Fibroblast of mammary gland (primary cell): ENCODE results near the gene INPP5J.

Experiments used
- DNase-seq: peaks from one replicate; pipeline ENCODE4 v3.0.0-alpha.2; 2010; ENCODE audit warnings: low read depth
- H3K4me3 ChIP-seq: 2 replicates; pipeline ENCODE4 v1.5.1; 2011; ENCODE audit warnings: low read depth, mild to moderate bottlenecking, low read length, moderate library complexity; ENCODE audit not compliant: control insufficient read depth
- CTCF ChIP-seq: conservative IDR thresholded peaks from 2 replicates; pipeline ENCODE4 v1.5.1; 2011; ENCODE audit warnings: low read depth, low read length, inconsistent platforms; ENCODE audit not compliant: control insufficient read depth, insufficient read depth

Gene INPP5J

GRCh38 chr22:31150615-31151014, 27.8 kb downstream of the INPP5J start:
- DNase-seq: no peak
- TF ChIP-seq CTCF: peak; percentile 35

GRCh38 chr22:31151872-31152271, 29.1 kb downstream of the INPP5J start:
- H3K4me3 ChIP-seq: no peak overlapping the region
- no peak for TF ChIP-seq CTCF
- no peak for DNase-seq

More at GRCh38 chr22:31150615-31151014, 27.8 kb downstream of the INPP5J start:
- H3K4me3 ChIP-seq: no peak overlapping the region

- H3K4me3 ChIP-seq: no peak overlapping the region
- no peak for TF ChIP-seq CTCF
- no peak for DNase-seq
Measured at GRCh38 chr22:31153357-31153756, 30.6 kb downstream of the INPP5J start.

- TF ChIP-seq CTCF: no peak
- DNase-seq: no peak
- H3K4me3 ChIP-seq: no peak overlapping the region
Measured at GRCh38 chr22:31154975-31155374, 32.2 kb downstream of the INPP5J start.

GRCh38 chr22:31155422-31155821, 32.7 kb downstream of the INPP5J start:
- no peak for TF ChIP-seq CTCF
- peak; percentile 23 for DNase-seq
- no peak overlapping the region for H3K4me3 ChIP-seq

- DNase-seq: no peak
Measured at GRCh38 chr22:31160328-31160978, 37.7 kb downstream of the INPP5J start.

More at GRCh38 chr22:31160328-31160978, 37.7 kb downstream of the INPP5J start:
- peak overlapping the region; percentile 74 for H3K4me3 ChIP-seq
- no peak for TF ChIP-seq CTCF
